Hematopoietic multipotent progenitor cell treated with erythropoietin and hydrocortisone succinate and interleukin-3 and kit ligand, for 15 days (in vitro differentiated cells): ENCODE measurements around the gene B9D2.
A peak's percentile ranks its signal among the peaks of the same experiment; 100 is the strongest.
"Not testable (repeated sequence)": the region's sequence is repeated elsewhere in the genome, so short reads cannot be mapped to it uniquely, and the experiment has no call there.

Experiments
- DNase-seq: peaks from one replicate; pipeline ENCODE4 v3.0.0-alpha.2; 2015; ENCODE audit warnings: low spot score

Gene B9D2

GRCh38 chr19:41386442-41386841 is 22.5 kb upstream of the B9D2 start:
- DNase-seq = no peak

- DNase-seq = no peak
Measured at GRCh38 chr19:41384351-41384750, 20.4 kb upstream of the B9D2 start.

GRCh38 chr19:41381536-41381935 is 17.6 kb upstream of the B9D2 start:
- not testable (repeated sequence) for DNase-seq

GRCh38 chr19:41377977-41378709 is 14.2 kb upstream of the B9D2 start:
- DNase-seq = no peak

GRCh38 chr19:41376998-41377365 is 13.0 kb upstream of the B9D2 start:
- DNase-seq = no peak

GRCh38 chr19:41376241-41376997 is 12.5 kb upstream of the B9D2 start, which contains the start of gene TMEM91:
Gene TMEM91, plus strand, starts transcription at chr19:41376533. Its CDS starts 1,777 bp downstream, at chr19:41378310.
- DNase-seq = no peak

- DNase-seq = no peak
Measured at GRCh38 chr19:41373993-41374392, 10.0 kb upstream of the B9D2 start.

GRCh38 chr19:41372501-41372900 is 8.6 kb upstream of the B9D2 start:
- no peak for DNase-seq

GRCh38 chr19:41371541-41371940 is 7.6 kb upstream of the B9D2 start:
- DNase-seq = no peak

- DNase-seq = not testable (repeated sequence)
Measured at GRCh38 chr19:41371119-41371518, 7.2 kb upstream of the B9D2 start.

- no peak for DNase-seq
Measured at GRCh38 chr19:41369769-41370168, 5.8 kb upstream of the B9D2 start.

GRCh38 chr19:41367848-41368301 is 3.9 kb upstream of the B9D2 start:
- peak; percentile 46 for DNase-seq

- DNase-seq = no peak
Measured at GRCh38 chr19:41366089-41366488, 2.1 kb upstream of the B9D2 start.

- DNase-seq = no peak
Measured at GRCh38 chr19:41364524-41365391, 809 bp upstream of the B9D2 start.

GRCh38 chr19:41363371-41363752 is 587 bp downstream of the B9D2 start:
- no peak for DNase-seq

- no peak for DNase-seq
Measured at GRCh38 chr19:41362143-41362847, 1.7 kb downstream of the B9D2 start.

GRCh38 chr19:41359741-41360140 is 4.2 kb downstream of the B9D2 start:
- no peak for DNase-seq

GRCh38 chr19:41357746-41358145 is 6.2 kb downstream of the B9D2 start:
- no peak for DNase-seq

- no peak for DNase-seq
Measured at GRCh38 chr19:41356984-41357739, 6.8 kb downstream of the B9D2 start.

GRCh38 chr19:41355802-41356201 is 8.1 kb downstream of the B9D2 start:
- DNase-seq = no peak

- no peak for DNase-seq
Measured at GRCh38 chr19:41355035-41355434, 8.9 kb downstream of the B9D2 start.
